HL-60 (cell line): Measurements from ENCODE around the gene DBNL.

Experiments
- POLR2AphosphoS5 ChIP-seq: IDR thresholded peaks from 2 replicates; pipeline ENCODE4 v1.6.1; 2012; ENCODE audit warnings: low read depth
- TF ChIP-seq, protein P1 (sequence below): IDR thresholded peaks from one replicate; pipeline ENCODE4 v1.5.1; 2011; ENCODE audit warnings: low read length, control low read depth, inconsistent platforms; ENCODE audit not compliant: insufficient read depth
- TF ChIP-seq, protein P2 (sequence below): IDR thresholded peaks from 2 replicates; pipeline ENCODE4 v1.6.1; 2012; ENCODE audit warnings: low read depth; ENCODE audit not compliant: insufficient replicate concordance

DNA sequence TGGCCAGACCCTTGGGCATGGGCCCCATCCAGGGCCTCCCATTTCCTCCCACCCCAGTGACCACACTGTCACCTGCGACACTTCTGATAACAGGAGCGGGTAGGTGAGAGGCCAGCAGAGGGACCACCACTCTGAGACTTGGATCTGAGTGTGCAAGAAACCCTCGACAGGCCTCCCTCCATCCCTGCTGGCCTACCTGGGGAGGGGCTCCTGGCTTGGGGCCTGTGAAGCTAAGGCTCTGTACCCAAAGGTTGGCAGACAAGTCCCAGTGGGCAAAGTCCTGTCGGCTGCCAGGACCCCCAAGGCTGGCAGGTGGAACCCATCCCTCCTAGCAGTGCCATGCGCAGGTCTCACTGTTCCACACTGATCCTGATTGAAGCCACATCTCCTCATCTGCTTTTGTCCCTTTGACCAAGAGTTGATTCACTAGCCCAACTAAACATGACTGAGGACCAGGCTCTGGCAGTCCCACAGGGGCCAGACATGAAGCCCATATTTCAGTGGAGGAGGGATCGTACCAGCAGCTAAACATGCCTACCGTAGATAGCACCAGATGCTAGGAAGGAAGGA, 22.1 kb downstream of the DBNL start:
- TF ChIP-seq, protein P1, sequence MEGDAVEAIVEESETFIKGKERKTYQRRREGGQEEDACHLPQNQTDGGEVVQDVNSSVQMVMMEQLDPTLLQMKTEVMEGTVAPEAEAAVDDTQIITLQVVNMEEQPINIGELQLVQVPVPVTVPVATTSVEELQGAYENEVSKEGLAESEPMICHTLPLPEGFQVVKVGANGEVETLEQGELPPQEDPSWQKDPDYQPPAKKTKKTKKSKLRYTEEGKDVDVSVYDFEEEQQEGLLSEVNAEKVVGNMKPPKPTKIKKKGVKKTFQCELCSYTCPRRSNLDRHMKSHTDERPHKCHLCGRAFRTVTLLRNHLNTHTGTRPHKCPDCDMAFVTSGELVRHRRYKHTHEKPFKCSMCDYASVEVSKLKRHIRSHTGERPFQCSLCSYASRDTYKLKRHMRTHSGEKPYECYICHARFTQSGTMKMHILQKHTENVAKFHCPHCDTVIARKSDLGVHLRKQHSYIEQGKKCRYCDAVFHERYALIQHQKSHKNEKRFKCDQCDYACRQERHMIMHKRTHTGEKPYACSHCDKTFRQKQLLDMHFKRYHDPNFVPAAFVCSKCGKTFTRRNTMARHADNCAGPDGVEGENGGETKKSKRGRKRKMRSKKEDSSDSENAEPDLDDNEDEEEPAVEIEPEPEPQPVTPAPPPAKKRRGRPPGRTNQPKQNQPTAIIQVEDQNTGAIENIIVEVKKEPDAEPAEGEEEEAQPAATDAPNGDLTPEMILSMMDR, result no peak
- TF ChIP-seq POLR2AphosphoS5, result peak; percentile 80
- TF ChIP-seq, protein P2, sequence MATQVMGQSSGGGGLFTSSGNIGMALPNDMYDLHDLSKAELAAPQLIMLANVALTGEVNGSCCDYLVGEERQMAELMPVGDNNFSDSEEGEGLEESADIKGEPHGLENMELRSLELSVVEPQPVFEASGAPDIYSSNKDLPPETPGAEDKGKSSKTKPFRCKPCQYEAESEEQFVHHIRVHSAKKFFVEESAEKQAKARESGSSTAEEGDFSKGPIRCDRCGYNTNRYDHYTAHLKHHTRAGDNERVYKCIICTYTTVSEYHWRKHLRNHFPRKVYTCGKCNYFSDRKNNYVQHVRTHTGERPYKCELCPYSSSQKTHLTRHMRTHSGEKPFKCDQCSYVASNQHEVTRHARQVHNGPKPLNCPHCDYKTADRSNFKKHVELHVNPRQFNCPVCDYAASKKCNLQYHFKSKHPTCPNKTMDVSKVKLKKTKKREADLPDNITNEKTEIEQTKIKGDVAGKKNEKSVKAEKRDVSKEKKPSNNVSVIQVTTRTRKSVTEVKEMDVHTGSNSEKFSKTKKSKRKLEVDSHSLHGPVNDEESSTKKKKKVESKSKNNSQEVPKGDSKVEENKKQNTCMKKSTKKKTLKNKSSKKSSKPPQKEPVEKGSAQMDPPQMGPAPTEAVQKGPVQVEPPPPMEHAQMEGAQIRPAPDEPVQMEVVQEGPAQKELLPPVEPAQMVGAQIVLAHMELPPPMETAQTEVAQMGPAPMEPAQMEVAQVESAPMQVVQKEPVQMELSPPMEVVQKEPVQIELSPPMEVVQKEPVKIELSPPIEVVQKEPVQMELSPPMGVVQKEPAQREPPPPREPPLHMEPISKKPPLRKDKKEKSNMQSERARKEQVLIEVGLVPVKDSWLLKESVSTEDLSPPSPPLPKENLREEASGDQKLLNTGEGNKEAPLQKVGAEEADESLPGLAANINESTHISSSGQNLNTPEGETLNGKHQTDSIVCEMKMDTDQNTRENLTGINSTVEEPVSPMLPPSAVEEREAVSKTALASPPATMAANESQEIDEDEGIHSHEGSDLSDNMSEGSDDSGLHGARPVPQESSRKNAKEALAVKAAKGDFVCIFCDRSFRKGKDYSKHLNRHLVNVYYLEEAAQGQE, result no peak
